ENCODE data around the gene COL5A1. TPM values are rescaled to one million over a fixed set of nuclear protein-coding genes. Genes with fewer than 3 reads are reported as not detected.

Gene COL5A1
- total and polyA plus RNA-seq, 2 donors (not counting 1 experiment from before 2014, with no cell fraction given), result 72.8 to 109 TPM

DNA sequence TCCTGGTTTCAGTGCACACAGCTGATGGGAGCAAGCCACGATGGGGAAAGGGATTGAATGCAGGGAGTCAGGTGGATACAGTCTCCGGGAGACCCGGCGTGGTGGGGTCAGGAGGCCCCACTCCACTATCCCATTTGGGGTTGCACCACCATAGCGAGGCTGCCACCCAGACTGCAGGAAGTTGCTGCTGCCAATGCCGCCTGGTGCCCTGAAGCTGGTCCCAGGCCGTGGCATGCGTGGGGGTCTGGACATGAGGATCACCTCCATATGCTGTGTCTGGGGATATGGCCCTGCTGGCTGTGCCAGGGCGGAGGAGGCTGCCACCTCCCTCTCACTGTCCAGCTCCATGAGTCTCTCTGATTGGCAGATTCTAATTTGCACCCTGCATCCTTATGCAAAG lies 45.3 kb downstream of the COL5A1 start:
- H3K4me2 ChIP-seq (ENCODE audit: extremely low read depth, insufficient read depth, low read length), result no peak overlapping the region
- H3K4me1 ChIP-seq (ENCODE audit: control insufficient read depth, extremely low read depth, insufficient read depth, low read length), result peaks cover 15% of the 10 kb centered on the region
- TF ChIP-seq EZH2 (IDR thresholded peaks at IDR 0.05; ENCODE audit: low read length, missing control alignments), result no peak
- TF ChIP-seq, protein P1, sequence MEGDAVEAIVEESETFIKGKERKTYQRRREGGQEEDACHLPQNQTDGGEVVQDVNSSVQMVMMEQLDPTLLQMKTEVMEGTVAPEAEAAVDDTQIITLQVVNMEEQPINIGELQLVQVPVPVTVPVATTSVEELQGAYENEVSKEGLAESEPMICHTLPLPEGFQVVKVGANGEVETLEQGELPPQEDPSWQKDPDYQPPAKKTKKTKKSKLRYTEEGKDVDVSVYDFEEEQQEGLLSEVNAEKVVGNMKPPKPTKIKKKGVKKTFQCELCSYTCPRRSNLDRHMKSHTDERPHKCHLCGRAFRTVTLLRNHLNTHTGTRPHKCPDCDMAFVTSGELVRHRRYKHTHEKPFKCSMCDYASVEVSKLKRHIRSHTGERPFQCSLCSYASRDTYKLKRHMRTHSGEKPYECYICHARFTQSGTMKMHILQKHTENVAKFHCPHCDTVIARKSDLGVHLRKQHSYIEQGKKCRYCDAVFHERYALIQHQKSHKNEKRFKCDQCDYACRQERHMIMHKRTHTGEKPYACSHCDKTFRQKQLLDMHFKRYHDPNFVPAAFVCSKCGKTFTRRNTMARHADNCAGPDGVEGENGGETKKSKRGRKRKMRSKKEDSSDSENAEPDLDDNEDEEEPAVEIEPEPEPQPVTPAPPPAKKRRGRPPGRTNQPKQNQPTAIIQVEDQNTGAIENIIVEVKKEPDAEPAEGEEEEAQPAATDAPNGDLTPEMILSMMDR (conservative IDR thresholded peaks at IDR 0.05 in 1 of 2, IDR thresholded peaks at IDR 0.05 in 1 of 2; ENCODE audit: low read depth in 1 of 2, low read length in 2 of 2), result no peak
- peaks cover 51% of the 10 kb centered on the region for H3K79me2 ChIP-seq (ENCODE audit: control insufficient read depth, insufficient read depth, low read length)
- H2AFZ ChIP-seq (ENCODE audit: low read length), result no peak overlapping the region
- H3K9me3 ChIP-seq (ENCODE audit: control insufficient read depth, insufficient read depth, low read depth, low read length), result no peaks in the 10 kb centered on the region
- no peak overlapping the region for H3K9ac ChIP-seq (ENCODE audit: insufficient read depth, low read length)
- H4K20me1 ChIP-seq (ENCODE audit: control insufficient read depth, extremely low read depth, insufficient read depth, low read length), result no peaks in the 10 kb centered on the region
- H3K27ac ChIP-seq (ENCODE audit: insufficient read depth, low read length), result no peak overlapping the region
- DNase-seq (ENCODE audit: low read depth in 2 of 2), result no peak
- peaks cover 13% of the 10 kb centered on the region for H3K36me3 ChIP-seq (ENCODE audit: control insufficient read depth, insufficient read depth, low read length)
- no peak overlapping the region for H3K4me3 ChIP-seq (replicated peaks in 1 of 4; ENCODE audit: control extremely low read depth in 1 of 4, insufficient read depth in 1 of 4, low read depth in 3 of 4, low read length in 4 of 4)
- no peaks in the 10 kb centered on the region for H3K27me3 ChIP-seq (ENCODE audit: control insufficient read depth, insufficient read depth, low read length)

DNA sequence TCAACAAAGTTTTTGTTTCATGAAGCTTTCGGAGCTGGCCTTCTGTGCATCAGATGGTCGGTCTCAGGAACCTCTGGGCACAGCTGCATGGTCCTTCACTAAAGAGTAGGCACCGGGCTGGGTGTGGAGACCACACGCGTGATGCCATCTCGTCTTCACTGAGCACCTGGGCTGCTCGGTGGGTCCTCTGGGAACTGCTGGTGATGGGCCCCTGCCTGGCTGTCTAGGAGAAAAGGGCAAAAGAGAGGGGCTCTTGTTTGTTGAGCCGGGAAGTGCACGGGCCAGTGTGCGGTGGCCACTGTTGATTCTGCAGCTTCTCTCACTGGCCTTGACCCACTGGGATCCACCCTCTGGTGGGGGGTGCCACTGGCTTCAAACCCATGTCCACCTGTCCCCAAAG lies 46.0 kb downstream of the COL5A1 start:
- Histone ChIP-seq H3K27me3 (ENCODE audit: control insufficient read depth, insufficient read depth, low read length) (no peaks in the 10 kb centered on the region), H3K36me3 (ENCODE audit: control insufficient read depth, insufficient read depth, low read length) (peaks cover 19% of the 10 kb centered on the region), H3K4me3 (replicated peaks in 1 of 4; ENCODE audit: control extremely low read depth in 1 of 4, insufficient read depth in 1 of 4, low read depth in 3 of 4, low read length in 4 of 4) (no peak overlapping the region), H3K4me1 (ENCODE audit: control insufficient read depth, extremely low read depth, insufficient read depth, low read length) (peaks cover 15% of the 10 kb centered on the region), H4K20me1 (ENCODE audit: control insufficient read depth, extremely low read depth, insufficient read depth, low read length) (peaks cover 1% of the 10 kb centered on the region), H3K9ac (ENCODE audit: insufficient read depth, low read length) (no peak overlapping the region), H3K4me2 (ENCODE audit: extremely low read depth, insufficient read depth, low read length) (no peak overlapping the region), H2AFZ (ENCODE audit: low read length) (no peak overlapping the region), H3K9me3 (ENCODE audit: control insufficient read depth, insufficient read depth, low read depth, low read length) (no peaks in the 10 kb centered on the region), H3K27ac (ENCODE audit: insufficient read depth, low read length) (no peak overlapping the region), H3K79me2 (ENCODE audit: control insufficient read depth, insufficient read depth, low read length) (peaks cover 51% of the 10 kb centered on the region)
- no peak for DNase-seq (ENCODE audit: low read depth in 2 of 2)
- no peak for TF ChIP-seq EZH2 (IDR thresholded peaks at IDR 0.05; ENCODE audit: low read length, missing control alignments)
- TF ChIP-seq, protein P1 (conservative IDR thresholded peaks at IDR 0.05 in 1 of 2, IDR thresholded peaks at IDR 0.05 in 1 of 2; ENCODE audit: low read depth in 1 of 2, low read length in 2 of 2), result no peak

DNA sequence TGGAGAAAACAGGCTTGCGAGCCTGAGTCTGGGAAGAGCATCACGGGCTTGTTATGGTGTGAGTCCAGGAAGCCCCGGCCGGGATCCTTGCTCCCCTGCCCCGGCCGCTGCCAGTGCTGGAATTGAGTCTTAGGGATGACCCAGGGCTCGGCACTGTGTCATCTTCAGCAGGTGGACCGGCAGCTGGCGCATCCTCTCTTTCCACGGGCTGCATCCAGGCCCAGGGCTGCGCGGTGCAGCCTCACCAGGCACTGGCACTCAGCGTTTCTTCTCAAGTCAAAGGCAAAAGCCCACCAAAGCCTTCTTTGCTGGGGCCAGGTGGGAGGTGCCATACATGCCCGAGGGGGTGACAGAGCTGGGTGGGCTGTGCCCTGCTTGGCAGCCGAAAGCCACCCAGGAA lies 46.6 kb downstream of the COL5A1 start:
- Histone ChIP-seq H3K27me3 (ENCODE audit: control insufficient read depth, insufficient read depth, low read length) (no peaks in the 10 kb centered on the region), H3K79me2 (ENCODE audit: control insufficient read depth, insufficient read depth, low read length) (peaks cover 52% of the 10 kb centered on the region), H3K4me1 (ENCODE audit: control insufficient read depth, extremely low read depth, insufficient read depth, low read length) (peaks cover 15% of the 10 kb centered on the region), H3K9me3 (ENCODE audit: control insufficient read depth, insufficient read depth, low read depth, low read length) (no peaks in the 10 kb centered on the region), H3K27ac (ENCODE audit: insufficient read depth, low read length) (no peak overlapping the region), H3K9ac (ENCODE audit: insufficient read depth, low read length) (no peak overlapping the region), H3K36me3 (ENCODE audit: control insufficient read depth, insufficient read depth, low read length) (peaks cover 19% of the 10 kb centered on the region), H3K4me3 (replicated peaks in 1 of 4; ENCODE audit: control extremely low read depth in 1 of 4, insufficient read depth in 1 of 4, low read depth in 3 of 4, low read length in 4 of 4) (no peak overlapping the region), H2AFZ (ENCODE audit: low read length) (no peak overlapping the region), H4K20me1 (ENCODE audit: control insufficient read depth, extremely low read depth, insufficient read depth, low read length) (peaks cover 1% of the 10 kb centered on the region), H3K4me2 (ENCODE audit: extremely low read depth, insufficient read depth, low read length) (no peak overlapping the region)
- TF ChIP-seq, protein P1 (conservative IDR thresholded peaks at IDR 0.05 in 1 of 2, IDR thresholded peaks at IDR 0.05 in 1 of 2; ENCODE audit: low read depth in 1 of 2, low read length in 2 of 2), result no peak
- no peak for TF ChIP-seq EZH2 (IDR thresholded peaks at IDR 0.05; ENCODE audit: low read length, missing control alignments)
- no peak for DNase-seq (ENCODE audit: low read depth in 2 of 2)

Data from fibroblast of lung (primary cell).